Inflammatory macrophage (primary cell): ENCODE data around the gene TAOK2.

ENCODE experiments used
- DNase-seq, 2 donors: peaks; one replicate each; pipeline ENCODE4 v3.0.0-alpha.2; 2020 to 2022

The TAOK2 gene

GRCh38 chr16:29963021-29963743 is 10.5 kb upstream of the TAOK2 start:
- no peak for DNase-seq

- DNase-seq: no peak
Observed at GRCh38 chr16:29968205-29968604, 5.5 kb upstream of the TAOK2 start.

GRCh38 chr16:29971304-29971703 is 2.4 kb upstream of the TAOK2 start:
- no peak for DNase-seq

GRCh38 chr16:29972500-29972899 is 1.2 kb upstream of the TAOK2 start:
- no peak for DNase-seq

- DNase-seq: no peak
Observed at GRCh38 chr16:29972992-29973383, 680 bp upstream of the TAOK2 start.

GRCh38 chr16:29974291-29975133 is 844 bp downstream of the TAOK2 start:
- DNase-seq: peak; percentile 67 to 75

- DNase-seq: no peak
Observed at GRCh38 chr16:29975134-29975538, 1.5 kb downstream of the TAOK2 start.

- DNase-seq: no peak
Observed at GRCh38 chr16:29975811-29976511, 2.3 kb downstream of the TAOK2 start.

- no peak for DNase-seq
Observed at GRCh38 chr16:29977063-29977825, 3.6 kb downstream of the TAOK2 start.

GRCh38 chr16:29978081-29978480 is 4.4 kb downstream of the TAOK2 start:
- DNase-seq: no peak

- no peak for DNase-seq
Observed at GRCh38 chr16:29978564-29979270, 5.0 kb downstream of the TAOK2 start.

- DNase-seq: no peak
Observed at GRCh38 chr16:29982560-29983419, 9.1 kb downstream of the TAOK2 start.

- no peak for DNase-seq
Observed at GRCh38 chr16:29983420-29984136, 9.9 kb downstream of the TAOK2 start.

- no peak for DNase-seq
Observed at GRCh38 chr16:29984137-29984763, 10.6 kb downstream of the TAOK2 start.

GRCh38 chr16:29984764-29985147 is 11.1 kb downstream of the TAOK2 start:
- no peak for DNase-seq

GRCh38 chr16:29985271-29985811 is 11.7 kb downstream of the TAOK2 start:
- no peak for DNase-seq

- no peak for DNase-seq
Observed at GRCh38 chr16:29986231-29986630, 12.6 kb downstream of the TAOK2 start.

GRCh38 chr16:29986931-29987330 is 13.3 kb downstream of the TAOK2 start:
- no peak for DNase-seq

- DNase-seq: no peak
Observed at GRCh38 chr16:29987371-29988085, 13.9 kb downstream of the TAOK2 start.
